Measurements from ENCODE around the gene RHBDF2. TPM values are rescaled to one million over a fixed set of nuclear protein-coding genes. Genes with fewer than 3 reads are reported as not detected.

The RHBDF2 gene
- total RNA-seq, 1 experiment from 2014 or later = 19.7 TPM

DNA sequence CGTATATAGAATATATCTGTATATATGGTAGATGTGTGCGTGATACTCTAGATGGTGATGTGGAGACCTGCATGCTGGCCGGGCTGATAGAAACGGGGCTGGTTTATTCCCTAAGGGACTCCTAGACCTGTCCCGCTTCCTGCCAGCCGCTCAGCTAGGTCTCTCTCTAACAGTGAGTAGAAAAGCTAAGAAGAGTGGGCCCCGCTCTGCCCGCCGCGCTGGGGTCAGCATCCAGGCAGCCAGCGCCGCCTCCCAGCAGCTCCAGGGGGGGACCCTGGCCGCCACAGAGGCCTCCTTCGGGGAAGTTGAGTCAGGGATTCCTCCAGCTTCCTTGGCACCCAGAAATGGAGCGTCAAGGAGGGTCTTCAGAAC lies 26.9 kb upstream of the RHBDF2 start:
- Histone ChIP-seq H4K91ac (ENCODE audit: insufficient read length, low read depth, low read length) (no peak overlapping the region), H3K79me2 (ENCODE audit: insufficient read depth, low read length) (no peaks in the 10 kb centered on the region), H3K4me2 (ENCODE audit: insufficient read depth, insufficient read length, low read length) (no peak overlapping the region), H2BK120ac (ENCODE audit: low read depth, low read length, poor library complexity, severe bottlenecking) (no peak overlapping the region), H4K8ac (replicated peaks; ENCODE audit: insufficient read length, low read depth, low read length) (no peak overlapping the region), H2BK20ac (ENCODE audit: low read depth, low read length, poor library complexity, severe bottlenecking) (no peak overlapping the region), H3K4me1 (ENCODE audit: insufficient read depth, low read length) (peaks cover 4% of the 10 kb centered on the region; the same call in 1 of the 2 replicates), H2AK5ac (ENCODE audit: insufficient read length, low read length) (no peak overlapping the region), H3K56ac (ENCODE audit: insufficient read length, low read depth, low read length) (no peak overlapping the region), H3K9me3 (ENCODE audit: control insufficient read depth, low read depth, low read length) (no peaks in the 10 kb centered on the region), H2BK12ac (ENCODE audit: insufficient read length, low read depth, low read length) (no peak overlapping the region), H2BK5ac (ENCODE audit: insufficient read length, low read length) (no peak overlapping the region), H3K14ac (ENCODE audit: insufficient read depth, low read length) (no peak overlapping the region), H3K9ac (ENCODE audit: extremely low read depth, insufficient read length, low read length) (no peak overlapping the region), H3K27me3 (ENCODE audit: insufficient read depth, low read length) (no peaks in the 10 kb centered on the region), H4K5ac (ENCODE audit: insufficient read length, low read depth, low read length) (no peak overlapping the region), H3K79me1 (ENCODE audit: insufficient read depth, low read depth, low read length, poor library complexity, severe bottlenecking) (no peaks in the 10 kb centered on the region), H2BK15ac (ENCODE audit: low read depth, low read length) (no peak overlapping the region), H3K18ac (ENCODE audit: insufficient read length, low read depth, low read length) (no peak overlapping the region), H3K4ac (ENCODE audit: low read depth, low read length) (no peak overlapping the region), H3T11ph (ENCODE audit: low read length) (no peak overlapping the region), H4K20me1 (ENCODE audit: control insufficient read depth, insufficient read depth, insufficient read length) (peaks cover 3% of the 10 kb centered on the region), H3K23ac (ENCODE audit: insufficient read length, low read depth, low read length) (no peak overlapping the region), H3K27ac (ENCODE audit: insufficient read length, low read depth, low read length) (no peak overlapping the region), H2AFZ (ENCODE audit: low read length) (no peak overlapping the region), H3K23me2 (ENCODE audit: insufficient read length, low read depth, low read length, poor library complexity, severe bottlenecking) (no peaks in the 10 kb centered on the region)
- Mint-ChIP-seq H3K36me3 (ENCODE audit: insufficient read depth in 1 of 3, low read depth in 3 of 3) (no peaks in the 10 kb centered on the region), H3K4me3 (no peak overlapping the region), H3K4me1 (peaks cover 23 to 41% of the 10 kb centered on the region in 2 experiments), H3K27me3 (ENCODE audit: low read depth) (peaks cover 30% of the 10 kb centered on the region), H3K9me3 (no peaks in the 10 kb centered on the region; a peak in 1 of 5 replicates), H3K27ac (no peak overlapping the region)
- DNase-seq = no peak
- no CpG with 5 or more reads among the region's 15 CpGs for WGBS (ENCODE audit: extremely low coverage, insufficient read length, low lambda C conversion rate)
- TF ChIP-seq, protein P1, sequence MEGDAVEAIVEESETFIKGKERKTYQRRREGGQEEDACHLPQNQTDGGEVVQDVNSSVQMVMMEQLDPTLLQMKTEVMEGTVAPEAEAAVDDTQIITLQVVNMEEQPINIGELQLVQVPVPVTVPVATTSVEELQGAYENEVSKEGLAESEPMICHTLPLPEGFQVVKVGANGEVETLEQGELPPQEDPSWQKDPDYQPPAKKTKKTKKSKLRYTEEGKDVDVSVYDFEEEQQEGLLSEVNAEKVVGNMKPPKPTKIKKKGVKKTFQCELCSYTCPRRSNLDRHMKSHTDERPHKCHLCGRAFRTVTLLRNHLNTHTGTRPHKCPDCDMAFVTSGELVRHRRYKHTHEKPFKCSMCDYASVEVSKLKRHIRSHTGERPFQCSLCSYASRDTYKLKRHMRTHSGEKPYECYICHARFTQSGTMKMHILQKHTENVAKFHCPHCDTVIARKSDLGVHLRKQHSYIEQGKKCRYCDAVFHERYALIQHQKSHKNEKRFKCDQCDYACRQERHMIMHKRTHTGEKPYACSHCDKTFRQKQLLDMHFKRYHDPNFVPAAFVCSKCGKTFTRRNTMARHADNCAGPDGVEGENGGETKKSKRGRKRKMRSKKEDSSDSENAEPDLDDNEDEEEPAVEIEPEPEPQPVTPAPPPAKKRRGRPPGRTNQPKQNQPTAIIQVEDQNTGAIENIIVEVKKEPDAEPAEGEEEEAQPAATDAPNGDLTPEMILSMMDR (conservative IDR thresholded peaks at IDR 0.05) = no peak

All from H9 (cell line).